ENCODE results near the gene ODC1. TPM values are rescaled to one million over a fixed set of nuclear protein-coding genes. Genes with fewer than 3 reads are reported as not detected.

Gene ODC1
- total RNA-seq, 1 donor from 2014 or later: 119 TPM

DNA sequence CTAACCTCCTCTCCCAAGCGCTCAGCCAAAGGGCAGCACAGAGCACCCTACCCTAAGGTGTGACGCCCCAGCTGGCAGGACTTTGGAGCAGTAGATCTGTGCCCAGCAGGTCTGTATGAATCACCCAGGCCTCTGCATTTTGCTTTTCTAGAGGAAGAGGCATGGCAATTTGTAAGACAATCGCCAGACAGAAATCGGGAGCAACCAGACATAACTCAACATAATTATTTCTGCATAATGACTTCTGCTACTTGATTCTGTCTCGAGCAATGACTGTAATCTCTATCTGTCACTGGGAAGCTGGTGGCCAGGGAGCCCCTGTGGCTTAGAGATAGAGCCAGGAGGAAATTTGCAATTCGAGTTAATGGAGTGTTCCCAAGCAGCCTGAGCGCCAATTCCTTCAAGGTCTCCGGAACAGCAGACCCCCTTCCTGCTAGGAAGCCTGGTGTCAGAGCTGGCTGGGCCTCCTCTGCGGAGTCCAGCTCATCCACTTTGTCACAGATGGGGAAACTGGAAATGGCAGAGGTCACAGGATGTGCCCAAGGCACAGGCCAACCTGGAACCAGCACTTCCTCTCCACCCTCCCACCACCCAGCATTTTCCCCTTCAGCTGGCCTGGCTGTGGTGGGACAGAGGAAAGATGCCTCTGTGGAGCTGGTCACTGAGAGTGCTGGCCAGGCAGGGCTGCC lies 55.0 kb downstream of the ODC1 start:
- FAIRE-seq: no peak
- no peak overlapping the region for H3K4me3 Mint-ChIP-seq (ENCODE audit: unreplicated experiment)
- Histone ChIP-seq H3K9ac (ENCODE audit: low read length) (no peak overlapping the region), H3K36me3 (ENCODE audit: insufficient read depth, low read length) (no peaks in the 10 kb centered on the region), H3K79me2 (ENCODE audit: insufficient read depth, low read length) (peaks cover 18% of the 10 kb centered on the region), H2AFZ (ENCODE audit: low read depth, low read length) (no peak overlapping the region), H3K27ac (ENCODE audit: low read depth, low read length) (no peak overlapping the region), H4K20me1 (ENCODE audit: insufficient read depth, low read length) (peaks cover 30% of the 10 kb centered on the region), H3K4me1 (ENCODE audit: insufficient read depth, low read length) (peaks cover 15% of the 10 kb centered on the region), H3K9me3 (ENCODE audit: insufficient read depth, low read depth, low read length) (no peaks in the 10 kb centered on the region), H3K4me2 (ENCODE audit: low read length) (no peak overlapping the region), H3K4me3 (ENCODE audit: insufficient read depth, low read depth, low read length) (no peak overlapping the region), H3K27me3 (ENCODE audit: insufficient read depth, low read length) (no peaks in the 10 kb centered on the region)
- no peak for DNase-seq (ENCODE audit: low read depth)
- no peaks in the 10 kb centered on the region for H3K36me3 Mint-ChIP-seq (ENCODE audit: low read depth, unreplicated experiment)
- no peaks in the 10 kb centered on the region for H3K9me3 Mint-ChIP-seq (ENCODE audit: unreplicated experiment)
- no peak overlapping the region for H3K27ac Mint-ChIP-seq (ENCODE audit: unreplicated experiment)
- TF ChIP-seq, protein P1, sequence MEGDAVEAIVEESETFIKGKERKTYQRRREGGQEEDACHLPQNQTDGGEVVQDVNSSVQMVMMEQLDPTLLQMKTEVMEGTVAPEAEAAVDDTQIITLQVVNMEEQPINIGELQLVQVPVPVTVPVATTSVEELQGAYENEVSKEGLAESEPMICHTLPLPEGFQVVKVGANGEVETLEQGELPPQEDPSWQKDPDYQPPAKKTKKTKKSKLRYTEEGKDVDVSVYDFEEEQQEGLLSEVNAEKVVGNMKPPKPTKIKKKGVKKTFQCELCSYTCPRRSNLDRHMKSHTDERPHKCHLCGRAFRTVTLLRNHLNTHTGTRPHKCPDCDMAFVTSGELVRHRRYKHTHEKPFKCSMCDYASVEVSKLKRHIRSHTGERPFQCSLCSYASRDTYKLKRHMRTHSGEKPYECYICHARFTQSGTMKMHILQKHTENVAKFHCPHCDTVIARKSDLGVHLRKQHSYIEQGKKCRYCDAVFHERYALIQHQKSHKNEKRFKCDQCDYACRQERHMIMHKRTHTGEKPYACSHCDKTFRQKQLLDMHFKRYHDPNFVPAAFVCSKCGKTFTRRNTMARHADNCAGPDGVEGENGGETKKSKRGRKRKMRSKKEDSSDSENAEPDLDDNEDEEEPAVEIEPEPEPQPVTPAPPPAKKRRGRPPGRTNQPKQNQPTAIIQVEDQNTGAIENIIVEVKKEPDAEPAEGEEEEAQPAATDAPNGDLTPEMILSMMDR (IDR thresholded peaks at IDR 0.05; ENCODE audit: insufficient read depth, low read depth, low read length): no peak
- no peak for TF ChIP-seq EZH2 (IDR thresholded peaks at IDR 0.05; ENCODE audit: insufficient read depth, low read length)
- peaks cover 3% of the 10 kb centered on the region for H3K4me1 Mint-ChIP-seq (ENCODE audit: low read depth, unreplicated experiment)
- H3K27me3 Mint-ChIP-seq (ENCODE audit: low read depth, unreplicated experiment): peaks cover 9% of the 10 kb centered on the region

DNA sequence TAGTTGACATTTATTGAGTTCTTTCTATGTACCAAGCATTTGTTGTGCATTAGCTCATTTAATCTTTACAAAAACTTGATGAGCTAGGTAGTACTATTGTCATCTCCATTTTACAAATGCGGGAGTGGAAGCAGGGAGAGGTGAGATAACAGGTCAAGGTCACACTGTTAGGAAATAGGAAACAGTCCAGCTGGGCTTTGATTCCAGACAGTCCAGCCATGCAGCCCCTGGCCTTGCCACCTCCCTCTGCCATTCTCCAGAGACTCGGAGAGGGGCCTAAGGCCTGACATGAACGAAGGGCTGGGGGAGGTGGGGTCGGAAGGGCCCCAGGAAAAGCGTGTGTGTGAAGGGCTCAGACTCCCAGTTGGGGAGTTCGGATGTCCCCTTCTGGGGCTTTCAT lies 55.6 kb downstream of the ODC1 start:
- H3K79me2 ChIP-seq (ENCODE audit: insufficient read depth, low read length): peaks cover 18% of the 10 kb centered on the region
- no peaks in the 10 kb centered on the region for H3K27me3 ChIP-seq (ENCODE audit: insufficient read depth, low read length)
- Mint-ChIP-seq H3K27me3 (ENCODE audit: low read depth, unreplicated experiment) (peaks cover 12% of the 10 kb centered on the region), H3K4me1 (ENCODE audit: low read depth, unreplicated experiment) (peaks cover 3% of the 10 kb centered on the region), H3K9me3 (ENCODE audit: unreplicated experiment) (no peaks in the 10 kb centered on the region), H3K4me3 (ENCODE audit: unreplicated experiment) (no peak overlapping the region), H3K36me3 (ENCODE audit: low read depth, unreplicated experiment) (no peaks in the 10 kb centered on the region), H3K27ac (ENCODE audit: unreplicated experiment) (no peak overlapping the region)
- no peaks in the 10 kb centered on the region for H3K36me3 ChIP-seq (ENCODE audit: insufficient read depth, low read length)
- H3K9me3 ChIP-seq (ENCODE audit: insufficient read depth, low read depth, low read length): no peaks in the 10 kb centered on the region
- H2AFZ ChIP-seq (ENCODE audit: low read depth, low read length): no peak overlapping the region
- H3K4me3 ChIP-seq (ENCODE audit: insufficient read depth, low read depth, low read length): no peak overlapping the region
- FAIRE-seq (no peak), DNase-seq (ENCODE audit: low read depth) (no peak)
- H3K4me1 ChIP-seq (ENCODE audit: insufficient read depth, low read length): peaks cover 15% of the 10 kb centered on the region
- H3K27ac ChIP-seq (ENCODE audit: low read depth, low read length): no peak overlapping the region
- TF ChIP-seq EZH2 (IDR thresholded peaks at IDR 0.05; ENCODE audit: insufficient read depth, low read length): no peak
- TF ChIP-seq, protein P1 (IDR thresholded peaks at IDR 0.05; ENCODE audit: insufficient read depth, low read depth, low read length): no peak
- peaks cover 33% of the 10 kb centered on the region for H4K20me1 ChIP-seq (ENCODE audit: insufficient read depth, low read length)
- H3K4me2 ChIP-seq (ENCODE audit: low read length): no peak overlapping the region
- no peak overlapping the region for H3K9ac ChIP-seq (ENCODE audit: low read length)

DNA sequence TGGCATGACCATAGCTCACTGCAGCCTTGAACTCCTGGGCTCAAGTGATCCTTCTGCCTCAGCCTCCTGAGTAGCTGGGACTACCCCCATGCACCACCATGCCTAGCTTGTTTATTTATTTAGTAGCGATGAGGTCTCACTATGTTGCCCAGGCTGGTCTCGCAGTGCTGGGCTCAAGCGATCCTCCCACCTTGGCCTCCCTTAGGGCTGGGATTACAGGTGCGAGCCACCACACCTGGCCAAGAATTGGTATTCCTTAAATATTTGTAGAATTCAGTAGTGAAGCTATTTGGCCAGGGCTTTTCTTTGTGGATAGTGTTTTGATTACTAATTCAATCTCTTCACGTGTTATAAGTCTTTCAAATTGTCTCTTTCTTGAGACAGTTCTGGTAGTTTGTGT lies 56.0 kb downstream of the ODC1 start:
- no peak overlapping the region for H3K4me3 Mint-ChIP-seq (ENCODE audit: unreplicated experiment)
- H3K4me3 ChIP-seq (ENCODE audit: insufficient read depth, low read depth, low read length): no peak overlapping the region
- DNase-seq (ENCODE audit: low read depth): no peak
- peaks cover 22% of the 10 kb centered on the region for H3K79me2 ChIP-seq (ENCODE audit: insufficient read depth, low read length)
- no peak overlapping the region for H2AFZ ChIP-seq (ENCODE audit: low read depth, low read length)
- H3K36me3 Mint-ChIP-seq (ENCODE audit: low read depth, unreplicated experiment): no peaks in the 10 kb centered on the region
- H3K4me2 ChIP-seq (ENCODE audit: low read length): no peak overlapping the region
- TF ChIP-seq, protein P1 (IDR thresholded peaks at IDR 0.05; ENCODE audit: insufficient read depth, low read depth, low read length): no peak
- no peak for TF ChIP-seq EZH2 (IDR thresholded peaks at IDR 0.05; ENCODE audit: insufficient read depth, low read length)
- no peak overlapping the region for H3K9ac ChIP-seq (ENCODE audit: low read length)
- H3K36me3 ChIP-seq (ENCODE audit: insufficient read depth, low read length): no peaks in the 10 kb centered on the region
- peaks cover 3% of the 10 kb centered on the region for H3K4me1 Mint-ChIP-seq (ENCODE audit: low read depth, unreplicated experiment)
- H3K9me3 ChIP-seq (ENCODE audit: insufficient read depth, low read depth, low read length): no peaks in the 10 kb centered on the region
- peaks cover 38% of the 10 kb centered on the region for H4K20me1 ChIP-seq (ENCODE audit: insufficient read depth, low read length)
- H3K9me3 Mint-ChIP-seq (ENCODE audit: unreplicated experiment): no peaks in the 10 kb centered on the region
- H3K27me3 ChIP-seq (ENCODE audit: insufficient read depth, low read length): no peaks in the 10 kb centered on the region
- H3K4me1 ChIP-seq (ENCODE audit: insufficient read depth, low read length): peaks cover 15% of the 10 kb centered on the region
- no peak overlapping the region for H3K27ac ChIP-seq (ENCODE audit: low read depth, low read length)
- no peak overlapping the region for H3K27ac Mint-ChIP-seq (ENCODE audit: unreplicated experiment)
- peaks cover 10% of the 10 kb centered on the region for H3K27me3 Mint-ChIP-seq (ENCODE audit: low read depth, unreplicated experiment)
- FAIRE-seq: no peak

Data from astrocyte (in vitro differentiated cells and primary cell).